ENCODE measurements around the gene ALX4.

Gene ALX4

DNA sequence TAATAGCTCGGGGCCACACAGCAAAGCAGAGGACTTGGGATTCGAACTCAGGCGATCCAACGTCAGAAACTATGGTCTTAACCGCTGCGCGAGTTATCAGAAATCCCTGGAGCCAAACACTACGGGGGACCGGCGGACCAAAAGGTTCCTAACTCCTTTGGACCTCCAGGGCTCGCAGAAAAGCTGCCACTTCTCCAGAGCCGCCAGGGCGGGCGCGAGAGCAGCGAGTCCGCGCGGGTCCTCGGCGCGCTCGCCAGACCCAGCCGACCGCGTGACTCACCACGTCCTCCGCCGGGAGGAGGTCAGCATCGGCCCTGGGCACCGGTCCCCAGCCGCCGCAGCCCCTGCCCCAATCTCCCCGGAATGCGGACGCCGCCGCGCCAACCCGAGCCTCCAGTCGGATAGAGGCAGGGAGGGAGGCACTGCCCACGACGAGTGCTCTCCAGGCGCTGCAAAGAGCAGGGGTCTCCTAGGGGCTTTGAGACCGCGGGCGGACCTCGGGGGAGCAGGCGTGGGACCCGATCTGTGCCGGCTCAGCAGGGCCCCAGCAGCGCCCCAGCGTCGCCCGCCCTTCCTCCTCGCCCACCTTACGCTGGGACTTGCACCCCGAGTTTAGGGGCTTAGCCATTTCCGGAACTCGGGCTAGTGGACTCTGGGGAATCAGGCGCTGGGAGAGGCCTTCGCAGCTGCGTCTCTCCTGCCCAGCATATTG lies 6.2 kb upstream of the ALX4 start:
- peak in 2 of 3 experiments; percentile 66 to 75 for DNase-seq

DNA sequence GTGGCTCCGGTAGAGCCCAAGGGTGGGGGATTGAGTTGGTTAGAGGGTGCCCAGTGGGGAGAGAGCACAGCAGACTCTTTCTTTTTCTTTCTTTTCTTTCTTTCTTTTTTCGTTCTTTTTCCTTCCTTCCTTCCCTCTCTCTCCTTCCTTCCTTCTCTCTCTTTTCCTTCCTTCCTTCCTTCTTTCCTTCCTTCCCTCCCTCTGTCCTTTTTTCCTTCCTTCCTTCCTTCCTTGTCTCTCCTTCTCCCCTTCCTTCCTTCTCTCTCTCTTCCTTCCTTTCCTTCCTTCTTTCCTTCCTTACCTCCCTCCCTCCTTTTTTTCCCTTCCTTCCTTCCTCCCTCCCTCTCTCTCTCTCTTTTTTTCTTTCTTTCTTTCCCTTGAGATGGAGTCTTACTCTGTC lies 4.8 kb upstream of the ALX4 start:
- DNase-seq, result no peak

DNA sequence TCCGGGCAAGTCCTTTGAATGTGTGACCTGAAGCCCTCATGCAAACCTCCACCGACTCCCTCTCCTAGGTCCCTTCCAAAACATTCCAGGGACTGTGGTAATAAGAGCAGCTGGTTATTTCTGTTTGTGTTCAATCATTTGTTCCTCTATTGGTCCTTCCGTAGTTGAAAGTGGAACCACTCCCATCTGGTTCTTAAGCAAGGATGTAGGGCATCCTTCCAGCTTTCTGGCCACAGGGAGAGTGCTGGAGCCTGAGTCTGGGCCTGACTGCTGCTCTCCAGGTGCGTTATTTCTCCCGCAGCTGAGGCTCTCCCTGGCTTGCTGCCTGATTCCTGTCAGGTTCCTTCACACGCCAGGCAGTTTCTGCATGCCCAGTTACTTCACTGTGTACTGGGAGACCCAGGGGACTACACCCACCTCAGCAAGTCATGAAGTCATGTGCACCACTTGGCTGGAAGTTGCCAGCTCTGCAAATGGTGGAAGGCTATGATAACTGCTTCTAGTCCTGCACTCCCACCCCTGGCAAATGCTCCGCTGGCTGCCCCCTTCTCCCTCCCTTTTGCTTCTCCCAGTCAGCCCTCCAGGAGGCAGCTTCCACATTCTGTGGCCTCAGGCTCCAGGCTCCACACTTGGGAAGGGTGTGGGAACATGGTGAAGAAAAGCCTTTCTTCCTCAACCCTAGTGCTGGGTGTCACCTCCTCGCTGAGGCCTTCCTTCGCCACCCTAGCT lies 4.0 kb upstream of the ALX4 start:
- DNase-seq, result no peak

DNA sequence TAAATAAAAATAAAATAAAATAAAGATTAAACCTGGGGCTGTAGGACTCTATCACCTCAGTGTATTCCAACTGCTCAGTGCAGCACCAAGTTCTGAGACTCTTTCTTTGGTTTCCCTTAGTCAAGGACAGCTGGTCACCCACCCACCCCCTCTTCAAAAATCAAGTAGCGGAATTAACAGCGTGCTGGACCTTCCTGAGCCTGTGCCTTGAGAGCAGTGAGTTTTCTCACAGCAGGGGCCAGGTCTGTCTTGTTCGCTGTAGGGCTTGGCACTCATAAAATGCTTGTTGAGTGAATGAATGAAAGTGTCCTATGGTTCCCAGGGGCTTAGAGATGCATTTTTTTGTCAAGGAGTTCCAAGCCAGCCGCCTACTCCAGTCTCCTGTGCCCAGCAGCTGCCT lies 2.9 kb upstream of the ALX4 start:
- peak in 2 of 3 experiments; percentile 7 to 25 for DNase-seq

DNA sequence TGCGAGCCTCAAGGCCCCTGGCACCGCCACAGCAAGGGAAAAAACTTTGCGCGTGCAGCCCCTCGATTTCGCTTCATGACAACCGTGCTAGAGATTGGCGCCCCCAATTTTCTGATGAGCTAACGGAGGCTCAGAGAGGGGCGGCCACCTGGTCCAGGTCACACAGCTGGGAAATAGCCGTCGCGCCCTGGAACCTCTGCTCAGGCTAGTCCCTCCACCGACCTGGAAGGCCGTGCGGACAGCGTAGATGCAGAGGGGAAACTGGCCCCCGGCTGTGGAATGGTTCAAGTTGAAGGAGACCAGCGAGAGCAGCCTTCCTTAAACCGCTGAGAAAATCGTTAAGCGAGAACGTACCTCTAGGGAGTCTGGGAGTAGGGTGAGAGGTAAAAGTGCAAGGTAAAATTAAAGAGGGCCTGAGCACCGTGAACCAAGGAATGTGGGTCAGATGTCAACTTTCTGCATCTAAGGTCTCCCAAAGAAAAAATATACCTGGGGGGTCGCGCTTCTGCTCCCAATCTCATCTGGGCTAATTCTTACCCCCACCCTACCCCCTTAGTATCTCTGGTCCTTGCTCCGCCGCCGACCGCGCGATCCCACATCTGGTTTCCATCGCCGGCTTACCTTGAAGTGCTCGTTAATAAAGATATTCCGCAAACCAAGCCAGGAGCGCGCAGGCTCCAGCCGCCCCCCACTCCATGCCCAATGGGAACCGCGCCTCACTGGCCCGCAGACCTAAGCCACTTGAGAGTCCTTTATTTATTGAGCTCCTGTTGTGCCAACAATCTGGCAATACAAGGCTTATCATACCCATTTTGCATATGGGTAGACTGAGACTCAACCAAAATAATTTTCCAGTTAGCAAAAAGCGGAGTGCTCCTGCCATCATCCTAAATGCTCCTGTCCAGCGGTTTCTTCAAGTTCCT lies 1.7 kb upstream of the ALX4 start:
- no peak for DNase-seq

DNA sequence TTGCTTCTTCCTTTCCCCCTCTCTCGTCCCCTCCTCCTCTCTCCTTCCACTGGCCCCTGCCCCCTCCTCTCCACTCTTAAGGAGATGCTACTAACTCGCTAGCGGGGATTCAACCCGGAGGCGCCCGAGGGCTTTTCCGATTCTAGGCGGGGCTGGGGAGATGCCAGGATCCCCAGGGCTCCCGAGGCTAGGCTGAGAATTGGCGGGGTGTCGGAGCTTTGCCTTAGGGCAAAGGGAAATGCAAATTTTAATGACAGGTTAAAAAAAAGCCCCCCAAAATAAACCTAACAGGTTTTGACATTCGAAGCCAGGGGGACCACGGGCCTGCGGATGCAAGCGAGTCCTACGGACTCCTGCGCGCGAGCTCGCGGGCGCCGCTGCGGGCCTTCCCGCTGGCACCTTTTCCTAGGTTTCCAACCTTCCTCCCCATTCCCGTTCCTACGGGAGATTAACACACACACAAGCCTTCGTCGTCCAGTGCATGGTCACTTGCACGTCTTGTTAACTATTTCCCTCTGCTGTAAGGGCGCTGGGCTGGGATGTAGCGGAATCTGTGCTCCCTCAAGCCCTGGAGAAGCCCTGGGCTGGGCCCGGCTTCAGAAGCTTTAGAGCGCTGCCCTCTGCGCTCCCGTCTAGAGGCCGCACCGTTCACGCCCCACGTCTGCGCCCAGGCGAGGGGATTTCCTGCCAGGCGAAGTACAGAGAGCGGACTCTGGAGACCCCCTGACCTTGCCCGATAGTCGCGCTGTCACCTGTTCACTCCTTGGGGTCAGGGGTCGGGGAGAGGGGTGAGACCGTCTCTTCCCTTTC lies 729 bp upstream of the ALX4 start:
- peak in 2 of 3 experiments; percentile 61 to 71 for DNase-seq

DNA sequence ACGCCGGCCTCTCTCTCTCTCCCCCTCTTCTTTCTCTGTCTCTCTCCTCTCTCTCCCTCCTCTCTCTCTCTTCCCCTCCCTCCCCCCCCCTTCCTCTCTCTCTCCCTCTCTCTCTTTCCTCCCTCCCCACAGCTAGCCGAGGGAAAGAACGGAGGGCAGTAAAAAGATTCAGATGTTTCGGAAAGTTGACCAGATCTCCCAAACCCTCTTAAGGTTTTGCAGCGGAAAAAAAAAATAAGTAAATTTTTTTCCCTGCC lies 195 bp upstream of the ALX4 start:
- DNase-seq, result no peak

DNA sequence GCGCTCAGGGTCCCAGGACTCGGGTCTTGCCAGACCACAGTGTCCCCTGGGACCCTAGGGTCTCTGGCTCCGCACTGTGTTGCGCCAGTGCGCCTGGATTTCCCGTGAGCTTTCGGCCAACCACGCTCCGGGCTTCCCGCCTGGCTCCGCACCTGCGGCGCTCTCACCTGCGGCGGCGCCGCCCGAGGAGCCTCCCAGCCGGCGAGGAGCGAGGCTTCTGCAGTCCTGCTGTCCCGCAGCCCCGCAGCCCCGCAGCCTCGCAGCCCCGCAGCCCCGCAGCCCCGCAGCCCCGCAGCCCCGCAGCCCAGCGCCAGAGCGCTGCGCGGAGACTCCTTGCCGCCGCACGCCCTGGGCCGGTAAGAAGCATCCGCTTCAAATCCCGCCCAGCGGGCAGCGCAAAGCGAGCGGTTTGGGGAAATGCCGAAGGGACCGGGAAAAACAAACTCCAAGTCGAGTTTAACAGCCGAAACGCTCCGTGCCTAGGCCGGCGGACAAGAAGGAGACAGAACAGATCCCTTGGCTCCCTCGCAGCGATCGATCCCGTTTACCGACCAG lies 939 bp downstream of the ALX4 start:
- DNase-seq, result peak in 2 of 3 experiments; percentile 57 to 63

DNA sequence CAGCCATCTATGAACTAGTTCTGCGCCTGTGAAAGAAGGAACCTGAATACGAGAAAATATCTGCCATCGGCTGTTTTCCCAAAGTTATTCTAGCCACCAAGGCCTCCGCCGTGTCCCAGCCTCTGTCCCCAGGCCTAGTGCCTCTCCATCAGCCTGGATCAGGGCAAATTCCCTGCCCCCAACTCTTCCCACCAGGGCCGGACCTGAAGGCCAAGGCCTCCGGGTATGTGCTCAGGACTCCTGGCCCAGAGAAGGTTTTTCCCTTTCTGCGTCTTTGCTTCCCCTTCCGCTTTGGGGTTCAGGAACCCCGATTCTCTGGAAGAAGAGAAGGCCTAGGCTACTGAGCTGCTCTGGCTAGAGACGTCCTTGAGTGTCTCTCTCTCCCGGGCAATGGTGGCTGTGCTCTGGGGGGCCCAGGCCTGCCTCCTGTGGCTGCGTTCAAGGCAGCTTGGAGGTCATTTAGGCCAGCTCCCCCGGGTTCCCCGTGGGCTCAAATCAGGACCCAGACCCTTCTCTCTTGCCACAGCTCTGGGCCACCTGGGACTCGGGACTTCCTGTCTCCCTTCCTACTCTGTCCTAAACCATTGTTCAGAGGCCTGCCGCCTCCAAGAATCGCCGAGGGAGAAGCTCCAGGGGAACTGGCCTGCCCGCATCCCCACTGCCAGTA lies 1.6 kb downstream of the ALX4 start:
- DNase-seq, result no peak

DNA sequence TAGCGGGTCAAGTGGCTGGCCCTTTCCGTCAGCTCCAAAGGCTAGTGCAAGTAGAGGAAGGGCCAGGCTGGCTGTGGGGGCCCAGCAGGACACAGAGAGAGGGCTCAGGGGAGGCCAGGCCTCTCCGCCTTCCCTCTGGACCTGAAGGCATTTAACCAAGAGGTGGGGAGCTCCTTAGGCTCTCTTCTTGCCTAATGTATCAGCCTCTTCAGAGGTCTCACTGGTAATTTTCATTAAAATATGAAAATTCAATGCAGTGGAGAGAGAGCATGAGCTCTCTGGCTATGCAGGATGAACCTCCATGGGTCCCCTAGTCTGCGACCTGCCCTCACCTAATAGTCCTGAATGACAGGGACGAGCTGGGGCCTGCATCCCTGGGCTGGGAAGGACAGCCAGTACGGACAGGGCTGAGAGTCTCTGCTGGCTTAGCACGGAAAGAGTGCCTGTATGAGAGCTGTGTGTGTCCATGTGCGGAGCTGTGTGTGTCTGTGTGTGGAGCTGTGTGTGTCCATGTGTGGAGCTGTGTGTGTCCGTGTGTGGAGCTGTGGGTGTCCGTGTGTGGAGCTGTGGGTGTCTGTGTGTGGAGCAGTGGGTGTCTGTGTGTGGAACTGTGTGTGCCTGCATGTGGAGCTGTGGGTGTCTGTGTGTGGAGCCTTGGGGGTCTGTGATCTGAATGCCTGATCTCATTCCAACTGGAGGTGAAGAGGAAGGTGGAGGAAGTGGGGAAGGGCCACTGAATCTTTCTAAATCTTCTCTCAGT lies 2.4 kb downstream of the ALX4 start:
- DNase-seq, result no peak

DNA sequence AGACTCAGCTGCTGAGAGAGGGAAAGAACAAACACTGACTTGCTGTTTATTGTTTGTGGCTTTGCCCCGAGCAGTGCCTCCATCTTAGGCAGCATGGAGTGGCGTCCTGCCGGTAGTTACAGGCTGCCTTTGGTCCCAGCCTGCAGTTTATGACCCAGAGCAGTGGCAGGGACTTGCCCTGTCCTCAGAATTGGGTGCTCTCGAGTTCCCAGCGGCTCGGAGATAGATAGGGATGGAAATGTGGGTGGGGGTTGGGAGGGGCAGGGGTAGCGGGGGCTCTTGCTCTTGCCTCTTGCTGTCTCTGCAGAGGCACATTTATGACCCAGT lies 3.1 kb downstream of the ALX4 start:
- DNase-seq, result no peak

DNA sequence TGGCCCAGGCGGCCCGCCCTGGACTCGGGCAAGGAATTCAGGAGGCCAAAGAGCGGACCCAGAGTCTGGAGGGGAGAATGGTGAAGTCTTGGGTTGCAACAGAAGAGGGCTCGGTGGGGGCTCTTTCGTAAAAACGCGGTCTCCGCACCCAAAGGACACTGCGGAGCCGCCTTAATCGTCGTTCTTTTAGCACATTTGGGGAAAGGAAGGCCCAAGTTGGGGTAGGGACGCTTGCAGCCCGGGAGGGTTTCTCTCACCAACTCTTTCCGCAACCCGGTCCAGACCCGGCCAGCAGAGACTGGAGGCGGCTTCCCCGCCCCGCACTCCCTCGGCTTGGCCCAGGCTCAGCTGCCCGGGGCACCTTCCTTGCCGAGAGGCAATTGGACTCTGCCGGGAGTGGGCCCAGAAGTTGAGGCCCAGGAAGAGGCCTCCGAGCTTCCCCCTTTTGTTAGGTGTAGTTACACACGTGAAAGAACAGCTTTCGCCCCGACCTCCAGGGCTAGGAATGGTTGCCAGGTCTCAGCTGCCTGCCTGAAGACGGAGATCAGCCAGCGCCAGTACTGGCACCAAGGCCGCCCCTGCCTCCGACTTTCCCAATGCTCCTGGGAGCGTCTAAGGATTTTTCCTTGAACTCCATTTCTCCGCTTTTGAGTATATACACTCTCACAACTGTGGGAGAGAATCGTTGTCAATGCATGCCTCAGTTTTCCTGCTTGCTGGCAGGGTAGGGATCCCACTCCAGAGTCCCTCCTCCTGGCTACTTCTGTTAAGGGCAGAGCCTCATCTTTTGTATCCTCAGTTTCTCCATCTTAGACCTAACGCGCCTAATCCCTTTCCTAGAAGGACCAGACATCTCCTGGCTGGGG lies 3.7 kb downstream of the ALX4 start:
- DNase-seq, result no peak

DNA sequence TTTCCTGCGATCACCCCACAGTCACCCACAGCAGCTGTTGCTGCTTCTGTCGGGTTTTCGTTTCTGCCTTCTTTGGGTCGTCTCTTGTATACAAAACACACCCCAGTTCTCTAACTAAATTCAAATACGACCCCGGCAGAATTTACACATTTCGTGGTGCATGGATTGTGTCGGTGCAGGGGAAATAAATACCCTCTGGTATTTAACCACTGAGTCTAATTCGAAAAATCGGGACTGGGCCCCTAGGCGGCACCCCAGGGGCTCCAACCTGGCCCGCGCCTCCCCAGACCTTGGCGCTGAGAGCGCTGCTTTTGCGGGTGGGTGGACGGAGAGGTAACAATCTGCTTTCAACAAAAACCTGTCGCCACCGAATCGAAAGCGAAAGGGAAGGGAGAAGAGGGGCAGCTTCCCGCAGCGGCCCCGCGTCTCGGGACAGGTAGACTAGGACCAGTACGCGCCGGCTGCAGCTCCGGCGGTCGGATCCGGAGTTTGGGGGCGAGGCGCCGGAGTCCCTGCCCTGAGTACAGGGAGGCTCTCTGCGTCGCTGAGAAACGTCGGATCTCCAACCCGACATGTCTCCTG lies 4.4 kb downstream of the ALX4 start:
- no peak for DNase-seq

DNA sequence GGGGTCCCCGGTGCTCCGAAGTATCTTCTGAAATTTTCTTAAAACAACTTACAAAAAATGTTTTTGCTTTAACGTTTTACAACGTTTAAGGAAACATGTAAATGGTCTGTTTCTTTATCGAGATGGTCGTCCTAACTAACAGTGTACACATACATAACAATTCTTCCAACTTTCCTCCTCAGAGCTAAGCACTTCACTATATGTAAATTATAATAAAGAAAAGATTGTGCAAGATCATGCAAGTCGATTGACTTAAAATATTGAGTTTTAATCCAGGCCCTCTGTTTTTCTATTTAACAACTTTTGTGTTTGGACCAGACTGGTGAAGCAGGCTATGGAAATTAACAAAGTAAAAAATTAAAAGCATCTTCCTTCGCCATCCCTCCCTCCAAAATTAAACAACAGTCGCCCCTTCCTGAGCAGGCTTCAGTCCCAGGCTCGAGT lies 4.9 kb downstream of the ALX4 start:
- no peak for DNase-seq

DNA sequence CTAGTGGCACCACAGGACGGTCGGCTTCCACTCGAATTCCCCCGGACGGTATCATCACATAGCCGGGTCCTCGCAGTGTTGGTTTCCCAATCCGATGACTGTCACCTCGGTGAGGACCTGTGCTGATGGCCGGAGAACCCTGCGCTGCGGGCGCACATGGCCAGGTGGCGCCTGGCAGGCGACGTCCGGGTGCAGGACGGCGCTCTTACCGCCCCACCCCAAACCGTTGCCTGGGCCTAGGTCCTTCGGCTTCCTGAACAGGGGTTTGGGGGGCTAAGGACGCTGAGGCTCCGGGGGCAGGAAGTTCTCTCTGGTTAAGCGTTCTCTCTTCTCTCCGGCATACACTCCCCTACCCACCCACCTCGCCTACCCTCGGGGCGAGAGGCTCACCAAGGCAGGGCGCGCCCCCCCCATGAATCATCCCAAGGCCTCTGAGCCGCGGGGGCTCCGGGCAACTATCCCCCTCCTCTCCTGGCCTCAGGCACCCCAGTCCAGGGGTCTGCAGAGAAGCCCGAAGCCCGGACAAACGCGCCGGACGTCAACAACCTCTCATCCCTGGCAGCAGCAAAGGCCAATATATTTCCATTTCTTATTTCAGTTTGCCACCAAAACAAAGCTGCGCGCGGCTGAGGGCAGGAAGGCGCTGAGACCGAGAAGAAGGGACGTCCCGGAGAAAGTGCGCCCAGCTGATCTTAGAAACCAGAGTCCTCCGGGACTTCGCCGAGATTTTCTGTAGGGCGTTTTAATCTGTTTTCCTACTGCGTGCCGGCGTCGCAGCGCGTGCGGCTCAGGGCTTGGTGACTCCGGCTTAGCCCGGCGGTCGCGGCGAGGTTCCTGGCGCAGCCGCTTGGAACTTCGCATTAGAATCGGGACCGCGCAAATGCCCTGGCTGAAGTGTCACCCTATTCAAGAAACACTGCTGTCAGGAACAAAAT lies 5.6 kb downstream of the ALX4 start:
- no peak for DNase-seq

DNA sequence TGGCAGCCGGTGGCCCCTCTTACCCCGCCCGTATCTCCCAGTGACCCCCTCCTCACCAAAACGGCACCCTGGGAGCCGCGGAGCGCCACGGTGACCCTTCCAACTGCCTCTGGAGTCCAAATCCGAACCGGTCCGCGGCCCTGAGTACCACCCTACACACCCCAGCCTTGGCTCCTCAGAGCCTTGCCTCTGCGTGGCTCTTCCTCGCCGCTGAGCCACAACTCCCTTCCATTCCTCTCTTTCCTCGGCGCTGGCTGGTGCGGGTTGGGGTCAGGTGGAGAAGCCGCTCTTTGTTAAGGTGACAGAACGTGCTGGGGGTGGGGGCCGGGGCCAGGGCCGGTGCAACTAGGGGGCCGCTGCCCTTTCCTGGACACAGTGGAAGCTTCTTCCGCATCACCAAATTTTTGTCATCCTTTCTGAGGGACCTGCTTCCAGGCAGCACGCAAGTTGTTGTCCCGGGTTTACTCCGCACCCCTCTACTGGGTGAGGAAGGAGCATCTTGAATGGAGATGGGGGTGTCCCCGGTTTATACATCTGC lies 6.5 kb downstream of the ALX4 start:
- no peak for DNase-seq

DNA sequence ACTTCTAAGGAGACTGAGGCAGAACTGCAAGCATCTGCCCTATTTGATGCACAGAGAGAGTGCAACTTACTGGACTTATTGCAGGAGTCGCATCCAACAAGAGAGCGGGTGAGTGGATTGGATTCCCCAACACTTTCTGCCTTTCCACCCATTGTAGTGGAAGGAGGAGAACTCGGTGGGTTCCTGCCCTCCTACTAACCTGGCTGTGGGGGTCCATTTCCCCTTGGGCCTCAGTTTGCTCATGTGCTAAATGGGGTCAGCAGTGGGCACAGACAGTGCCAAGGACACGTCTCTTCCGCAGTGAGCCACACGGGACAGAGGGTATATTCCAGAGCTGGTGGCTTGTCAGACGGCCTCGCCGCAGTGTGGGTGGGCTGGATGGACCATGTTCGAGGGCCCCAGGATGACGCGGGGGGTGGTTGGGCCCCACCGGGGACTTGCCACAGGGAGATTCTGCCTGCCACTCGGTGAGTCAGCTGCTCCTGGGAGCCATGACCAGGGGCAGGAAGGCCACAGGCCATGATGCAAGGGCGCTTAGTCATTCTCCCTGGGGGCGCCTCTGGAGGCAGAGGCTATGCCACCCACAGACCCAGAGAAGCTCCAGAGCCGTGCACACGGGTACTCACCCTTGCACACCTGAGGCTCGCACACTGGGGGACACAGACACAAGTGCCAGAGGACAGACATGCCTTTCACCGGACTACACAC lies 8.2 kb downstream of the ALX4 start:
- no peak for DNase-seq

All from NCI-H1417 (cell line).